GM12878 (cell line): ENCODE data around the gene POU3F3. TPM values are rescaled to one million over a fixed set of nuclear protein-coding genes. Genes with fewer than 3 reads are reported as not detected.
A peak's percentile ranks its signal among the peaks of the same experiment; 100 is the strongest.

Experiments used
- ATAC-seq: fragments of 200-7000 bp; cut with Tn5 transposase; 3 replicates; pipeline ENCODE4 v1.9.1; 2020; ENCODE audit warnings: mild to moderate bottlenecking, moderate library complexity
- BruUV-seq: library from RNA; stranded (reverse); fragments of 400-500 nt; replicated peaks from 2 replicates; lab custom pipeline; 2021; lab: Mats Ljungman, UMichigan
- CTCF ChIA-PET: fragments of 300-600 bp; sonication (Branson Sonifier 250); formaldehyde crosslinking; extraction: SDS; loops from one replicate; lab custom pipeline; 2021; ENCODE audit warnings: inconsistent platforms; lab: Yijun Ruan, JAX
- POLR2A ChIA-PET: fragments of 350-600 bp; formaldehyde crosslinking; extraction: SDS; loops from one replicate; lab custom pipeline; 2021; ENCODE audit warnings: inconsistent platforms; lab: Charles Lee
- RAD21 ChIA-PET: fragments of 300-600 bp; sonication (Branson Sonifier 250); formaldehyde crosslinking; loops from one replicate; lab custom pipeline; 2023; ENCODE audit warnings: antibody characterized with exemption; ENCODE audit not compliant: unreplicated experiment; lab: Charles Lee
- SMC1A ChIA-PET: fragments of 300-600 bp; sonication (Branson Sonifier 250); formaldehyde crosslinking; loops from one replicate; lab custom pipeline; 2023; ENCODE audit not compliant: unreplicated experiment, uncharacterized antibody; lab: Charles Lee
- DNase-seq: peaks from one replicate; pipeline ENCODE4 v3.0.0-alpha.2; 2011; ENCODE audit warnings: low read depth, low spot score
- FAIRE-seq: peaks from 3 replicates; lab custom pipeline; 2011; peaks lifted over from hg19 to GRCh38; lab: Jason Lieb, UNC
- H2AFZ ChIP-seq: 2 replicates; pipeline ENCODE4 v1.6.0; 2011; ENCODE audit warnings: low read depth, low read length, control low read depth; ENCODE audit not compliant: control insufficient read depth
- H3K27ac ChIP-seq: 2 replicates; pipeline ENCODE4 v1.5.1; 2011; ENCODE audit warnings: control low read depth; ENCODE audit not compliant: control insufficient read depth, insufficient read depth
- H3K27me3 ChIP-seq, 2 experiments: replicated peaks in 1 of 2; 2 replicates each; pipeline versions ENCODE4 v1.6.0 to v1.6.1; 2011; ENCODE audit warnings: low read length in 1 of 2; ENCODE audit not compliant: control insufficient read depth in 2 of 2, insufficient read depth in 2 of 2
- H3K36me3 ChIP-seq, 2 experiments: 2 replicates each; pipeline ENCODE4 v1.5.1; 2011; ENCODE audit warnings: low read length in 1 of 2; ENCODE audit not compliant: control insufficient read depth in 2 of 2, insufficient read depth in 2 of 2
- H3K4me1 ChIP-seq: 2 replicates; pipeline ENCODE4 v1.6.1; 2011; ENCODE audit warnings: mild to moderate bottlenecking, low read length, moderate library complexity, mixed read lengths; ENCODE audit not compliant: control insufficient read depth, insufficient read depth
- H3K4me2 ChIP-seq: 2 replicates; pipeline ENCODE4 v1.6.0; 2011; ENCODE audit warnings: control low read depth; ENCODE audit not compliant: control insufficient read depth, insufficient read depth
- H3K4me3 ChIP-seq: fragments of 200-600 bp; sonication (generic); 2 replicates; pipeline ENCODE4 v1.5.1; 2016
- H3K79me2 ChIP-seq: 2 replicates; pipeline ENCODE4 v1.6.0; 2011; ENCODE audit warnings: low read length; ENCODE audit not compliant: control insufficient read depth, insufficient read depth
- H3K9ac ChIP-seq: 2 replicates; pipeline ENCODE4 v1.8.0; 2011; ENCODE audit warnings: low read length, control low read depth, mixed read lengths; ENCODE audit not compliant: control insufficient read depth, insufficient read depth
- H3K9me3 ChIP-seq: replicated peaks from 3 replicates; pipeline ENCODE4 v1.5.1; 2011; ENCODE audit warnings: mild to moderate bottlenecking, low read length; ENCODE audit not compliant: control insufficient read depth, insufficient read depth
- H4K20me1 ChIP-seq: 2 replicates; pipeline ENCODE4 v1.6.0; 2011; ENCODE audit not compliant: control insufficient read depth, insufficient read depth
- BRCA1 ChIP-seq: IDR thresholded peaks from 2 replicates; pipeline ENCODE4 v1.6.1; 2011; ENCODE audit warnings: low read depth, low read length, improper control_type of control experiment
- CBX5 ChIP-seq: sonication (generic); IDR thresholded peaks from 2 replicates; pipeline ENCODE4 v1.6.1; 2016; ENCODE audit warnings: low read depth, moderate library complexity, mild to moderate bottlenecking, inconsistent platforms
- DPF2 ChIP-seq: fragments of 450-650 bp; IDR thresholded peaks from 2 replicates; pipeline ENCODE4 v1.6.1; 2017; ENCODE audit warnings: mild to moderate bottlenecking
- IKZF1 ChIP-seq: fragments of 450-650 bp; conservative IDR thresholded peaks from 2 replicates; pipeline ENCODE4 v1.6.1; 2017; ENCODE audit warnings: antibody characterized with exemption, mild to moderate bottlenecking
- MXI1 ChIP-seq: fragments of 150-350 bp; IDR thresholded peaks from 2 replicates; pipeline ENCODE4 v1.6.1; 2011; ENCODE audit warnings: low read depth, mild to moderate bottlenecking, inconsistent platforms, low read length, improper control_type of control experiment
- NKRF ChIP-seq: fragments of 450-650 bp; conservative IDR thresholded peaks from 2 replicates; pipeline ENCODE4 v1.6.1; 2017; ENCODE audit warnings: mild to moderate bottlenecking, moderate library complexity
- PAX8 ChIP-seq: fragments of 450-650 bp; IDR thresholded peaks from 2 replicates; pipeline ENCODE4 v1.6.1; 2017; ENCODE audit warnings: mild to moderate bottlenecking, moderate library complexity
- PRDM15 ChIP-seq: fragments of 450-650 bp; formaldehyde crosslinking; IDR thresholded peaks from 2 replicates; pipeline ENCODE4 v1.4.0; 2020; ENCODE audit warnings: mild to moderate bottlenecking, moderate library complexity
- RB1 ChIP-seq: fragments of 450-650 bp; formaldehyde crosslinking; IDR thresholded peaks from 2 replicates; pipeline ENCODE4 v1.6.1; 2017; ENCODE audit warnings: mild to moderate bottlenecking, borderline replicate concordance
- ZNF622 ChIP-seq: fragments of 450-650 bp; IDR thresholded peaks from 2 replicates; pipeline ENCODE4 v1.6.1; 2017; ENCODE audit warnings: mild to moderate bottlenecking, inconsistent platforms
- WGBS: methylation state at CpG from one replicate; pipeline ENCODE4 v1.1.6; 2016; ENCODE audit warnings: low lambda C conversion rate; ENCODE audit not compliant: insufficient replicate concordance, insufficient coverage; ENCODE audit errors: missing lambda C conversion rate; 5-methylcytosine and 5-hydroxymethylcytosine counted together
- in situ Hi-C: fragments of 300-500 bp; cut with MboI; formaldehyde crosslinking; loops from 9 replicates; pipeline ENCODE4 v1.14.3; 2018; ENCODE audit warnings: mixed read lengths
- intact Hi-C: fragments of 100-400 bp; cut with micrococcal nuclease; formaldehyde crosslinking; loops from one replicate; pipeline ENCODE4 v1.14.2; 2022; ENCODE audit not compliant: unreplicated experiment
- polyA plus RNA-seq, 11 experiments: library from polyadenylated mRNA; depleted of rRNA in 4 of 11; unstranded in 6 of 11; stranded (reverse) in 5 of 11; fragments of >200 nt; fragmentation: Nextera tagmentation in 4 of 11; fragmentation: Illumina TruSeq in 1 of 11; extraction: Ambion mirVana in 4 of 11; extraction: Trizol in 1 of 11; gene quantifications; 1 replicate in 1 of 11; 2 replicates in 10 of 11; pipeline versions ENCODE4 v1.2.1 to v1.2.3, GENCODE V29; 2011 to 2016; ENCODE audit warnings: inconsistent platforms in 2 of 11, missing spikeins in 2 of 11, low read depth in 1 of 11
- total RNA-seq, 4 experiments: library from RNA; depleted of rRNA in 3 of 4; stranded (reverse); fragments of >200 nt in 3 of 4; fragmentation: Illumina TruSeq in 1 of 4; extraction: Trizol in 1 of 4; gene quantifications; 2 replicates each; pipeline versions ENCODE4 v1.2.1 to v1.2.3, GENCODE V29; 2013 to 2021
- TF ChIP-seq, protein P1 (sequence below): fragments of 150-350 bp; IDR thresholded peaks from 2 replicates; pipeline ENCODE4 v1.6.1; 2014; ENCODE audit warnings: mild to moderate bottlenecking, low read depth, low read length
- TF ChIP-seq, protein P2 (sequence below): fragments of 450-650 bp; IDR thresholded peaks from 2 replicates; pipeline ENCODE4 v1.6.1; 2014; ENCODE audit warnings: mild to moderate bottlenecking
- TF ChIP-seq, protein P3 (sequence below): fragments of 150-350 bp; IDR thresholded peaks from 2 replicates; pipeline ENCODE4 v1.6.1; 2016; ENCODE audit warnings: low read depth, low read length

POU3F3 gene
- total and polyA plus RNA-seq, 10 of the 15 experiments (the other 5 are each of a cell fraction or from before 2014, with no cell fraction given) = not detected

DNA sequence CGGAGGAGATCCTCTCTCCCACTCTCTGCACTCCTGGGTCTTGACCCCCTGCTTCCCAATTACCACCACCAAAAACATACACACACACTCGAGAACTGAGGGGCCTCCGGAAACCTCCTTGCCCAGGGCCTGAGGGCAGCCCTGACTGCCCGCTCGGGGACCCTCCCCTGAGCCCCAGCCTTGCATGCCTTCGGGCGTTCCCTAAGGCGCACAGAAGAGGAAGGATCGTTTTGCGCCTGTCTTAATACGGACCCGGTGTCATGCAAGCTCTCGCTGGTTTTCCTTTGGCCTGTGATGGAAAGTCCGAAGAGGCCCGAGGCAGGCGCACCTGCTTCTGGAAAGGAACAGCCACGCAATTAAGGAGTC is 19.8 kb downstream of the POU3F3 start:
- DNase-seq (no peak), ATAC-seq (peak; percentile 20; the same call in 2 of the 3 replicates), FAIRE-seq (no peak)
- no TSS peak for BruUV-seq
- WGBS = 51% methylated on average over 17 of the region's 17 CpGs
- H4K20me1 ChIP-seq = no peaks in the 10 kb centered on the region
- no peaks in the 10 kb centered on the region for H3K36me3 ChIP-seq
- ChIA-PET CTCF (no interaction called here), RAD21 (no interaction called here), SMC1A (no interaction called here), POLR2A (no interaction called here)
- H3K27ac ChIP-seq = no peak overlapping the region
- in situ Hi-C loops = loop anchor here (10.0 to 25.0 kb wide), 2 partner anchors 836 to 1709 kb away; no protein-coding TSS in a partner anchor
- peaks cover 11 to 24% of the 10 kb centered on the region in 2 experiments for H3K27me3 ChIP-seq
- no peak overlapping the region; the same call in 1 of the 2 replicates for H3K9ac ChIP-seq
- H3K9me3 ChIP-seq = no peaks in the 10 kb centered on the region
- intact Hi-C loops = loop anchor here (5.0 kb wide), 1 partner anchor 1711 kb away; no protein-coding TSS in a partner anchor
- H3K79me2 ChIP-seq = no peaks in the 10 kb centered on the region
- H3K4me2 ChIP-seq = peak overlapping the region; percentile 96; the same call in 1 of the 2 replicates
- no peaks in the 10 kb centered on the region for H3K4me1 ChIP-seq
- no peak overlapping the region for H3K4me3 ChIP-seq
- no peak overlapping the region for H2AFZ ChIP-seq
- TF ChIP-seq BRCA1 (no peak), MXI1 (no peak), RB1 (no peak), DPF2 (no peak), PRDM15 (CRISPR knock-in tag) (no peak), PAX8 (no peak), IKZF1 (no peak), ZNF622 (no peak), CBX5 (no peak), NKRF (no peak)
- TF ChIP-seq, protein P1, sequence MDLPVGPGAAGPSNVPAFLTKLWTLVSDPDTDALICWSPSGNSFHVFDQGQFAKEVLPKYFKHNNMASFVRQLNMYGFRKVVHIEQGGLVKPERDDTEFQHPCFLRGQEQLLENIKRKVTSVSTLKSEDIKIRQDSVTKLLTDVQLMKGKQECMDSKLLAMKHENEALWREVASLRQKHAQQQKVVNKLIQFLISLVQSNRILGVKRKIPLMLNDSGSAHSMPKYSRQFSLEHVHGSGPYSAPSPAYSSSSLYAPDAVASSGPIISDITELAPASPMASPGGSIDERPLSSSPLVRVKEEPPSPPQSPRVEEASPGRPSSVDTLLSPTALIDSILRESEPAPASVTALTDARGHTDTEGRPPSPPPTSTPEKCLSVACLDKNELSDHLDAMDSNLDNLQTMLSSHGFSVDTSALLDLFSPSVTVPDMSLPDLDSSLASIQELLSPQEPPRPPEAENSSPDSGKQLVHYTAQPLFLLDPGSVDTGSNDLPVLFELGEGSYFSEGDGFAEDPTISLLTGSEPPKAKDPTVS = no peak
- TF ChIP-seq, protein P2, sequence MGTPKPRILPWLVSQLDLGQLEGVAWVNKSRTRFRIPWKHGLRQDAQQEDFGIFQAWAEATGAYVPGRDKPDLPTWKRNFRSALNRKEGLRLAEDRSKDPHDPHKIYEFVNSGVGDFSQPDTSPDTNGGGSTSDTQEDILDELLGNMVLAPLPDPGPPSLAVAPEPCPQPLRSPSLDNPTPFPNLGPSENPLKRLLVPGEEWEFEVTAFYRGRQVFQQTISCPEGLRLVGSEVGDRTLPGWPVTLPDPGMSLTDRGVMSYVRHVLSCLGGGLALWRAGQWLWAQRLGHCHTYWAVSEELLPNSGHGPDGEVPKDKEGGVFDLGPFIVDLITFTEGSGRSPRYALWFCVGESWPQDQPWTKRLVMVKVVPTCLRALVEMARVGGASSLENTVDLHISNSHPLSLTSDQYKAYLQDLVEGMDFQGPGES = no peak
- TF ChIP-seq, protein P3, sequence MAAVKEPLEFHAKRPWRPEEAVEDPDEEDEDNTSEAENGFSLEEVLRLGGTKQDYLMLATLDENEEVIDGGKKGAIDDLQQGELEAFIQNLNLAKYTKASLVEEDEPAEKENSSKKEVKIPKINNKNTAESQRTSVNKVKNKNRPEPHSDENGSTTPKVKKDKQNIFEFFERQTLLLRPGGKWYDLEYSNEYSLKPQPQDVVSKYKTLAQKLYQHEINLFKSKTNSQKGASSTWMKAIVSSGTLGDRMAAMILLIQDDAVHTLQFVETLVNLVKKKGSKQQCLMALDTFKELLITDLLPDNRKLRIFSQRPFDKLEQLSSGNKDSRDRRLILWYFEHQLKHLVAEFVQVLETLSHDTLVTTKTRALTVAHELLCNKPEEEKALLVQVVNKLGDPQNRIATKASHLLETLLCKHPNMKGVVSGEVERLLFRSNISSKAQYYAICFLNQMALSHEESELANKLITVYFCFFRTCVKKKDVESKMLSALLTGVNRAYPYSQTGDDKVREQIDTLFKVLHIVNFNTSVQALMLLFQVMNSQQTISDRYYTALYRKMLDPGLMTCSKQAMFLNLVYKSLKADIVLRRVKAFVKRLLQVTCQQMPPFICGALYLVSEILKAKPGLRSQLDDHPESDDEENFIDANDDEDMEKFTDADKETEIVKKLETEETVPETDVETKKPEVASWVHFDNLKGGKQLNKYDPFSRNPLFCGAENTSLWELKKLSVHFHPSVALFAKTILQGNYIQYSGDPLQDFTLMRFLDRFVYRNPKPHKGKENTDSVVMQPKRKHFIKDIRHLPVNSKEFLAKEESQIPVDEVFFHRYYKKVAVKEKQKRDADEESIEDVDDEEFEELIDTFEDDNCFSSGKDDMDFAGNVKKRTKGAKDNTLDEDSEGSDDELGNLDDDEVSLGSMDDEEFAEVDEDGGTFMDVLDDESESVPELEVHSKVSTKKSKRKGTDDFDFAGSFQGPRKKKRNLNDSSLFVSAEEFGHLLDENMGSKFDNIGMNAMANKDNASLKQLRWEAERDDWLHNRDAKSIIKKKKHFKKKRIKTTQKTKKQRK = no peak
